Liver (tissue), 9 donors: ENCODE data around the gene SLC6A3. TPM values are rescaled to one million over a fixed set of nuclear protein-coding genes. Genes with fewer than 3 reads are reported as not detected.

Experiments used
- DNase-seq: peaks from one replicate; pipeline ENCODE4 v3.0.0-alpha.2; 2017; ENCODE audit warnings: low spot score
- H3K27ac ChIP-seq, 2 donors: one replicate each; pipeline ENCODE4 v1.7.0; 2013; ENCODE audit warnings: inconsistent platforms in 2 of 2, low read length in 2 of 2, control low read depth in 1 of 2, low read depth in 1 of 2, mild to moderate bottlenecking in 1 of 2
- H3K27me3 ChIP-seq, 4 donors: one replicate each; pipeline versions ENCODE4 v1.6.1 to v1.7.0; 2013; ENCODE audit warnings: low read length in 3 of 4, inconsistent platforms in 1 of 4, mild to moderate bottlenecking in 1 of 4, moderate library complexity in 1 of 4; ENCODE audit not compliant: control insufficient read depth in 4 of 4, insufficient read depth in 4 of 4
- H3K36me3 ChIP-seq, 4 donors: one replicate each; pipeline versions ENCODE4 v1.6.1 to v1.7.0; 2013; ENCODE audit warnings: low read length in 3 of 4, mild to moderate bottlenecking in 3 of 4, low read depth in 1 of 4, moderate library complexity in 1 of 4; ENCODE audit not compliant: control insufficient read depth in 4 of 4, insufficient read depth in 3 of 4
- H3K4me1 ChIP-seq, 4 donors: one replicate each; pipeline versions ENCODE4 v1.6.1 to v1.7.0; 2013; ENCODE audit warnings: low read length in 3 of 4, mild to moderate bottlenecking in 3 of 4, moderate library complexity in 1 of 4; ENCODE audit not compliant: control insufficient read depth in 4 of 4, insufficient read depth in 4 of 4
- H3K4me3 ChIP-seq, 3 donors: one replicate each; pipeline versions ENCODE4 v1.6.1 to v1.7.0; 2013; ENCODE audit warnings: low read length in 3 of 3, control low read depth in 1 of 3, low read depth in 1 of 3, mild to moderate bottlenecking in 1 of 3
- H3K9ac ChIP-seq, 2 donors: one replicate each; pipeline ENCODE4 v1.7.0; 2013; ENCODE audit warnings: low read length in 2 of 2, mild to moderate bottlenecking in 2 of 2, moderate library complexity in 2 of 2, control low read depth in 1 of 2, low read depth in 1 of 2
- H3K9me3 ChIP-seq, 4 donors: one replicate each; pipeline versions ENCODE4 v1.6.1 to v1.7.0; 2013; ENCODE audit warnings: low read length in 3 of 4; ENCODE audit not compliant: control insufficient read depth in 4 of 4
- CTCF ChIP-seq: fragments of 150-350 bp; IDR thresholded peaks from 2 replicates; pipeline ENCODE4 v1.5.1; 2017; ENCODE audit warnings: improper control_type of control experiment, low read depth, low read length; ENCODE audit not compliant: missing input control
- EGR1 ChIP-seq, 2 donors: IDR thresholded peaks; 2 replicates each; pipeline ENCODE4 v1.6.1; 2016 to 2018; ENCODE audit warnings: antibody characterized with exemption in 2 of 2, low read depth in 2 of 2
- FOXA1 ChIP-seq: IDR thresholded peaks from 2 replicates; pipeline ENCODE4 v1.6.1; 2016; ENCODE audit warnings: antibody characterized with exemption
- FOXA2 ChIP-seq: IDR thresholded peaks from 2 replicates; pipeline ENCODE4 v1.6.1; 2016; ENCODE audit warnings: antibody characterized with exemption
- GABPA ChIP-seq, 2 donors: IDR thresholded peaks in 1 of 2; conservative IDR thresholded peaks in 1 of 2; 2 replicates each; pipeline ENCODE4 v1.6.1; 2016; ENCODE audit warnings: antibody characterized with exemption in 2 of 2, mild to moderate bottlenecking in 1 of 2, moderate library complexity in 1 of 2
- HNF4A ChIP-seq, 2 donors: conservative IDR thresholded peaks; 2 replicates each; pipeline ENCODE4 v1.6.1; 2016; ENCODE audit warnings: antibody characterized with exemption in 2 of 2, mild to moderate bottlenecking in 2 of 2
- HNF4G ChIP-seq: IDR thresholded peaks from 2 replicates; pipeline ENCODE4 v1.6.1; 2016; ENCODE audit warnings: antibody characterized with exemption
- JUND ChIP-seq, 2 donors: IDR thresholded peaks; 2 replicates each; pipeline ENCODE4 v1.6.1; 2016; ENCODE audit warnings: antibody characterized with exemption in 2 of 2
- MAX ChIP-seq: IDR thresholded peaks from 2 replicates; pipeline ENCODE4 v1.6.1; 2016; ENCODE audit warnings: antibody characterized with exemption
- NR2F2 ChIP-seq: IDR thresholded peaks from 2 replicates; pipeline ENCODE4 v1.6.1; 2016; ENCODE audit warnings: antibody characterized with exemption
- RAD21 ChIP-seq, 2 donors: IDR thresholded peaks; 2 replicates each; pipeline ENCODE4 v1.6.1; 2016; ENCODE audit warnings: antibody characterized with exemption in 2 of 2, mild to moderate bottlenecking in 2 of 2
- REST ChIP-seq: IDR thresholded peaks from 2 replicates; pipeline ENCODE4 v1.6.1; 2016; ENCODE audit warnings: antibody characterized with exemption, mild to moderate bottlenecking
- RXRA ChIP-seq, 2 donors: IDR thresholded peaks; 2 replicates each; pipeline ENCODE4 v1.6.1; 2017 to 2018; ENCODE audit warnings: antibody characterized with exemption in 2 of 2, mild to moderate bottlenecking in 1 of 2
- SP1 ChIP-seq: IDR thresholded peaks from 2 replicates; pipeline ENCODE4 v1.6.1; 2018; ENCODE audit warnings: antibody characterized with exemption, mild to moderate bottlenecking
- TAF1 ChIP-seq: conservative IDR thresholded peaks from 2 replicates; pipeline ENCODE4 v1.6.1; 2016; ENCODE audit warnings: antibody characterized with exemption, mild to moderate bottlenecking
- YY1 ChIP-seq: IDR thresholded peaks from 2 replicates; pipeline ENCODE4 v1.6.1; 2016; ENCODE audit warnings: antibody characterized with exemption, mild to moderate bottlenecking
- ZBTB33 ChIP-seq: IDR thresholded peaks from 2 replicates; pipeline ENCODE4 v1.6.1; 2016; ENCODE audit warnings: antibody characterized with exemption
- WGBS: extraction: QIAGEN DNeasy Blood & Tissue Kit; methylation state at CpG from one replicate; pipeline ENCODE4 v1.1.7; 2013; 5-methylcytosine and 5-hydroxymethylcytosine counted together
- polyA plus RNA-seq, 2 donors: library from polyadenylated mRNA; stranded (reverse) in 1 of 2; unstranded in 1 of 2; fragments of 200-250 nt in 1 of 2; fragments of >200 nt in 1 of 2; fragmentation: Nextera tagmentation in 1 of 2; extraction: Ambion mirVana in 1 of 2; gene quantifications; one replicate each; pipeline versions ENCODE4 v1.2.1 to v1.2.3, GENCODE V29; 2013 to 2015
- total RNA-seq, 2 donors: library from RNA; depleted of rRNA; stranded (reverse); fragments of >200 nt; gene quantifications; one replicate each; pipeline ENCODE4 v1.2.3, GENCODE V29; 2014
- TF ChIP-seq, protein P1 (sequence below): IDR thresholded peaks from 2 replicates; pipeline ENCODE4 v1.6.1; 2016; ENCODE audit warnings: antibody characterized with exemption
- donor health status: healthy.
- donor health status: healthy.
- donor health status: healthy.
- donor health status: healthy.
- donor health status: healthy.

SLC6A3 gene
- total and polyA plus RNA-seq, 4 donors, result not detected

GRCh38 chr5:1400936-1401335, 44.3 kb downstream of the SLC6A3 start:
- H3K36me3 ChIP-seq, result no peaks in the 10 kb centered on the region
- H3K27ac ChIP-seq, result no peak overlapping the region
- H3K27me3 ChIP-seq, result peaks cover 0 to 7% (median 0%) of the 10 kb centered on the region in 4 donors
- 77% methylated on average over 12 of the region's 12 CpGs for WGBS
- peaks cover 0 to 2% (median 0%) of the 10 kb centered on the region in 4 donors for H3K9me3 ChIP-seq
- H3K4me1 ChIP-seq, result no peaks in the 10 kb centered on the region
- DNase-seq, result no peak
- no peak overlapping the region for H3K4me3 ChIP-seq
- TF ChIP-seq HNF4A (conservative IDR thresholded peaks at IDR 0.05), result no peak
- no peak for TF ChIP-seq FOXA2
- no peak for TF ChIP-seq JUND (IDR thresholded peaks at IDR 0.05)
- no peak for TF ChIP-seq MAX
- TF ChIP-seq ZBTB33, result no peak
- no peak for TF ChIP-seq GABPA (IDR thresholded peaks at IDR 0.05 in 1 of 2, conservative IDR thresholded peaks at IDR 0.05 in 1 of 2)
- TF ChIP-seq NR2F2, result no peak
- no peak for TF ChIP-seq TAF1
- TF ChIP-seq FOXA1, result no peak
- TF ChIP-seq HNF4G, result no peak
- no peak for TF ChIP-seq EGR1 (IDR thresholded peaks at IDR 0.05; ENCODE audit: low read depth in 2 of 2)
- TF ChIP-seq CTCF, result no peak
- TF ChIP-seq, protein P1, sequence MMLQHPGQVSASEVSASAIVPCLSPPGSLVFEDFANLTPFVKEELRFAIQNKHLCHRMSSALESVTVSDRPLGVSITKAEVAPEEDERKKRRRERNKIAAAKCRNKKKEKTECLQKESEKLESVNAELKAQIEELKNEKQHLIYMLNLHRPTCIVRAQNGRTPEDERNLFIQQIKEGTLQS, result no peak
- no peak for TF ChIP-seq REST
- TF ChIP-seq SP1, result no peak
- TF ChIP-seq RXRA (IDR thresholded peaks at IDR 0.05), result no peak
- TF ChIP-seq RAD21 (IDR thresholded peaks at IDR 0.05), result no peak
- TF ChIP-seq YY1, result no peak
- no peak overlapping the region for H3K9ac ChIP-seq
